Mucosa of gallbladder (tissue), 1 donor: ENCODE results near the gene AFAP1. TPM values are rescaled to one million over a fixed set of nuclear protein-coding genes. Genes with fewer than 3 reads are reported as not detected.
A peak's percentile ranks its signal among the peaks of the same experiment; 100 is the strongest.

Experiments
- DNase-seq: peaks from one replicate; pipeline ENCODE4 v3.0.0-alpha.2; 2020; ENCODE audit warnings: low spot score
- total RNA-seq: library from RNA; stranded (reverse); gene quantifications from one replicate; pipeline ENCODE4 v1.2.1, GENCODE V29; 2021
- donor health status: DM: no; HTN: no; CAD: no.

Gene AFAP1
- total RNA-seq, 1 donor from 2014 or later, result 22.7 TPM

- no peak for DNase-seq
These were observed 28.0 kb upstream of the AFAP1 start for GRCh38 chr4:7967501-7968261.

GRCh38 chr4:7967063-7967440 is 27.4 kb upstream of the AFAP1 start:
- DNase-seq, result no peak

GRCh38 chr4:7966281-7967062 is 26.8 kb upstream of the AFAP1 start:
- no peak for DNase-seq

GRCh38 chr4:7964890-7965662 is 25.4 kb upstream of the AFAP1 start:
- no peak for DNase-seq

GRCh38 chr4:7964459-7964858 is 24.8 kb upstream of the AFAP1 start:
- no peak for DNase-seq

- DNase-seq, result no peak
These were observed 24.0 kb upstream of the AFAP1 start for GRCh38 chr4:7963691-7964090.

- DNase-seq, result no peak
These were observed 23.2 kb upstream of the AFAP1 start for GRCh38 chr4:7962609-7963508.

- DNase-seq, result peak; percentile 55
These were observed 21.4 kb upstream of the AFAP1 start for GRCh38 chr4:7960790-7961655.

GRCh38 chr4:7960017-7960789 is 20.5 kb upstream of the AFAP1 start:
- no peak for DNase-seq

- no peak for DNase-seq
These were observed 19.4 kb upstream of the AFAP1 start for GRCh38 chr4:7959078-7959477.

GRCh38 chr4:7956934-7957656 is 17.4 kb upstream of the AFAP1 start:
- DNase-seq, result no peak

- DNase-seq, result no peak
These were observed 16.7 kb upstream of the AFAP1 start for GRCh38 chr4:7956270-7956808.

GRCh38 chr4:7955393-7955792 is 15.7 kb upstream of the AFAP1 start:
- no peak for DNase-seq

- no peak for DNase-seq
These were observed 13.0 kb upstream of the AFAP1 start for GRCh38 chr4:7952615-7953014.

- DNase-seq, result no peak
These were observed 10.8 kb upstream of the AFAP1 start for GRCh38 chr4:7950301-7951092.

GRCh38 chr4:7949759-7950158 is 10.1 kb upstream of the AFAP1 start:
- no peak for DNase-seq

- DNase-seq, result no peak
These were observed 8.3 kb upstream of the AFAP1 start for GRCh38 chr4:7947927-7948326.
